Prostate gland (tissue), 2 donors: ENCODE results near the gene PPP2R5C.

Source experiments
- CTCF ChIP-seq, 4 experiments: fragments of 200-600 bp in 2 of 4; fragments of 450-650 bp in 2 of 4; sonication (generic) in 2 of 4; IDR thresholded peaks; 1 replicate in 3 of 4; 2 replicates in 1 of 4; pipeline ENCODE4 v1.5.1; 2016 to 2019; ENCODE audit warnings: antibody characterized with exemption in 4 of 4, mild to moderate bottlenecking in 2 of 4, moderate library complexity in 2 of 4
- POLR2A ChIP-seq: fragments of 450-650 bp; IDR thresholded peaks from one replicate; pipeline ENCODE4 v1.6.1; 2016; ENCODE audit warnings: antibody characterized with exemption, mild to moderate bottlenecking
- POLR2AphosphoS5 ChIP-seq: sonication (generic); formaldehyde crosslinking; IDR thresholded peaks from one replicate; pipeline ENCODE4 v1.6.1; 2017; ENCODE audit warnings: antibody characterized with exemption

DNA sequence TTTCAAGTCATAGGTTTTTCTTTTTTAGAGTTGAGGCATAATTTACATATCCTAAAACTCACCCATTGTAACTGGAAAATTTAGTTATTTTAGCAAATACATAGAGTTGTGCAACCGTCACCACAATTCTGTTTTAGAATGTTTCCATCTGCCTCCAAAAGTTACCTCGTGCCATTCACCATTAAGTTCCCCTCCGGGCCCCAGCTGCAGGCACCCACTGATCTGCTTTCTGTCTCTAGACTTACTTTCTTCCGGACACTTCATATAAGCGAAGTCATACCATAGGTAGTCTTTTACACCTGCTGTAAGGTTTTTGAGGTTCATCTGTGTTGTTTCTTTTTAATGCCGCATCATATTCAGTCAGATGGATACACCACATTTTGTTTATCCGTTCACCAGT, 28.7 kb downstream of the PPP2R5C start:
- TF ChIP-seq CTCF (IDR thresholded peaks at IDR 0.05) (no peak), POLR2AphosphoS5 (no peak), POLR2A (no peak)
